GM12801 (cell line): Measurements from ENCODE around the gene CDH7.

Experiments
- CTCF ChIP-seq: IDR thresholded peaks from one replicate; pipeline ENCODE4 v1.5.1; 2011; ENCODE audit warnings: control low read depth; ENCODE audit not compliant: insufficient read length; ENCODE audit errors: extremely low read depth

Gene CDH7

GRCh38 chr18:65735155-65735554 lies 15.7 kb upstream of the CDH7 start:
- no peak for TF ChIP-seq CTCF

DNA sequence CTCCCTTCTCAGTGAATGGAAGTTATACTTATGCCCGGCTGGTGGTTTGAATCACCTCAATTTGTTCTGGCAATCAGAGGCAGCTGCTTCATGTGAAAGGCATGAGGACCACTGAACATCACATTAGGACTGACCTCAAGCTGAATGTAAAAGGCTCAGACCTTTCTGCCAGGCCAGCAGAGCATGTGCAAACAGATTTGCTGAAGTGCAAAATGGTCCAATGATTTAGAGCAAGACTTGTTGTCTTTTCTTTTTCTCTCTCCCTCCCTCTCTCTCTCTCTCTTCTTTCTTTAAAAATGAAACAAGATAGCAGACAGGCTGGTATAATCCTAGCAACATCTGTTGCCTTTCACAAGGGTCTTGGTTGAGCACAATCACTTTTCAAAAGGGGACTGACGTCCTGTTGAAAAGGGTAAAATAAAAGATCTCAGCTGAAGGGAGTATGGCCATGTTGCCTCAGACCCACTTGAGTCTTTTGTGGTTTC lies 13.3 kb upstream of the CDH7 start:
- TF ChIP-seq CTCF = no peak

GRCh38 chr18:65746936-65747335 lies 3.9 kb upstream of the CDH7 start:
- TF ChIP-seq CTCF = no peak

GRCh38 chr18:65748321-65748720 lies 2.5 kb upstream of the CDH7 start:
- no peak for TF ChIP-seq CTCF

GRCh38 chr18:65749841-65750240 lies 971 bp upstream of the CDH7 start:
- no peak for TF ChIP-seq CTCF

GRCh38 chr18:65751155-65752085 lies 608 bp downstream of the CDH7 start:
- no peak for TF ChIP-seq CTCF

GRCh38 chr18:65752625-65753325 lies 2.0 kb downstream of the CDH7 start:
- TF ChIP-seq CTCF = no peak
